H9 (cell line): ENCODE results near the gene PPP1R14C. TPM values are rescaled to one million over a fixed set of nuclear protein-coding genes. Genes with fewer than 3 reads are reported as not detected.

Source experiments
- DNase-seq: peaks from one replicate; pipeline ENCODE4 v3.0.0-alpha.2; 2017
- H2AFZ ChIP-seq: one replicate; pipeline ENCODE4 v1.6.1; 2013; ENCODE audit warnings: mild to moderate bottlenecking, low read length, control low read depth, moderate library complexity
- H2AK5ac ChIP-seq: 2 replicates; pipeline ENCODE4 v1.6.1; 2013; ENCODE audit warnings: low read length, control low read depth, mixed read lengths; ENCODE audit not compliant: insufficient read length
- H2BK120ac ChIP-seq: one replicate; pipeline ENCODE4 v1.6.1; 2013; ENCODE audit warnings: low read depth, mild to moderate bottlenecking, low read length, control low read depth, inconsistent platforms; ENCODE audit not compliant: poor library complexity, severe bottlenecking
- H2BK12ac ChIP-seq: 2 replicates; pipeline ENCODE4 v1.6.1; 2013; ENCODE audit warnings: low read length, control low read depth, mixed read lengths, low read depth; ENCODE audit not compliant: insufficient read length
- H2BK15ac ChIP-seq: 2 replicates; pipeline ENCODE4 v1.6.1; 2013; ENCODE audit warnings: low read depth, low read length, control low read depth
- H2BK20ac ChIP-seq: one replicate; pipeline ENCODE4 v1.6.1; 2013; ENCODE audit warnings: low read depth, mild to moderate bottlenecking, low read length, control low read depth, inconsistent platforms; ENCODE audit not compliant: poor library complexity, severe bottlenecking
- H2BK5ac ChIP-seq: 2 replicates; pipeline ENCODE4 v1.6.1; 2013; ENCODE audit warnings: low read length, control low read depth, mixed read lengths; ENCODE audit not compliant: insufficient read length
- H3K14ac ChIP-seq: 2 replicates; pipeline ENCODE4 v1.6.1; 2013; ENCODE audit warnings: low read length, control low read depth; ENCODE audit not compliant: insufficient read depth
- H3K18ac ChIP-seq: 2 replicates; pipeline ENCODE4 v1.6.1; 2013; ENCODE audit warnings: low read depth, mild to moderate bottlenecking, mixed read lengths, low read length, control low read depth; ENCODE audit not compliant: insufficient read length
- H3K23ac ChIP-seq: 2 replicates; pipeline ENCODE4 v1.6.1; 2013; ENCODE audit warnings: low read length, control low read depth, mixed read lengths, low read depth; ENCODE audit not compliant: insufficient read length
- H3K23me2 ChIP-seq: 2 replicates; pipeline ENCODE4 v1.6.1; 2013; ENCODE audit warnings: low read depth, mild to moderate bottlenecking, mixed read lengths, low read length, control low read depth; ENCODE audit not compliant: insufficient read length, poor library complexity, severe bottlenecking
- H3K27ac ChIP-seq: 2 replicates; pipeline ENCODE4 v1.5.1; 2013; ENCODE audit warnings: low read length, control low read depth, mixed read lengths, low read depth; ENCODE audit not compliant: insufficient read length
- H3K27me3 ChIP-seq: 2 replicates; pipeline ENCODE4 v1.6.1; 2013; ENCODE audit warnings: low read length, control low read depth, inconsistent platforms; ENCODE audit not compliant: insufficient read depth
- H3K4ac ChIP-seq: 2 replicates; pipeline ENCODE4 v1.6.1; 2013; ENCODE audit warnings: low read depth, mild to moderate bottlenecking, control low read depth, inconsistent platforms, low read length, moderate library complexity
- H3K4me1 ChIP-seq: 2 replicates; pipeline ENCODE4 v1.6.1; 2013; ENCODE audit warnings: low read length, control low read depth, inconsistent platforms; ENCODE audit not compliant: insufficient read depth
- H3K4me2 ChIP-seq: 2 replicates; pipeline ENCODE4 v1.6.1; 2013; ENCODE audit warnings: low read length, control low read depth, mixed read lengths; ENCODE audit not compliant: insufficient read length, insufficient read depth
- H3K56ac ChIP-seq: 2 replicates; pipeline ENCODE4 v1.6.1; 2013; ENCODE audit warnings: low read depth, mild to moderate bottlenecking, mixed read lengths, low read length, control low read depth; ENCODE audit not compliant: insufficient read length
- H3K79me1 ChIP-seq: 2 replicates; pipeline ENCODE4 v1.6.1; 2013; ENCODE audit warnings: low read depth, mild to moderate bottlenecking, moderate library complexity, low read length, control low read depth, inconsistent platforms; ENCODE audit not compliant: insufficient read depth, poor library complexity, severe bottlenecking
- H3K79me2 ChIP-seq: 2 replicates; pipeline ENCODE4 v1.6.1; 2013; ENCODE audit warnings: low read length, control low read depth, inconsistent platforms; ENCODE audit not compliant: insufficient read depth
- H3K9ac ChIP-seq: 2 replicates; pipeline ENCODE4 v1.6.1; 2013; ENCODE audit warnings: low read length, control low read depth, mixed read lengths; ENCODE audit not compliant: insufficient read length; ENCODE audit errors: extremely low read depth
- H3K9me3 ChIP-seq: one replicate; pipeline ENCODE4 v1.6.1; 2013; ENCODE audit warnings: low read depth, low read length, inconsistent platforms; ENCODE audit not compliant: control insufficient read depth
- H3T11ph ChIP-seq: one replicate; pipeline ENCODE4 v1.6.1; 2013; ENCODE audit warnings: mild to moderate bottlenecking, low read length, control low read depth, inconsistent platforms
- H4K20me1 ChIP-seq: one replicate; pipeline ENCODE4 v1.6.1; 2013; ENCODE audit not compliant: control insufficient read depth, insufficient read length, insufficient read depth
- H4K5ac ChIP-seq: 2 replicates; pipeline ENCODE4 v1.6.1; 2013; ENCODE audit warnings: low read depth, mild to moderate bottlenecking, mixed read lengths, low read length, control low read depth; ENCODE audit not compliant: insufficient read length
- H4K8ac ChIP-seq: replicated peaks from 2 replicates; pipeline ENCODE4 v1.6.1; 2013; ENCODE audit warnings: low read length, control low read depth, mixed read lengths, low read depth; ENCODE audit not compliant: insufficient read length
- H4K91ac ChIP-seq: 2 replicates; pipeline ENCODE4 v1.6.1; 2013; ENCODE audit warnings: low read depth, mild to moderate bottlenecking, moderate library complexity, mixed read lengths, low read length, control low read depth; ENCODE audit not compliant: insufficient read length
- H3K27ac Mint-ChIP-seq, 3 experiments: 2 replicates in 2 of 3; 3 replicates in 1 of 3; pipeline ENCODE4 v1.8.0; 2020 to 2021; ENCODE audit warnings: mixed read lengths in 3 of 3, mild to moderate bottlenecking in 1 of 3, moderate library complexity in 1 of 3
- H3K27me3 Mint-ChIP-seq: 2 replicates; pipeline ENCODE4 v1.8.0; 2021; ENCODE audit warnings: low read depth, mild to moderate bottlenecking, moderate library complexity, mixed read lengths
- H3K36me3 Mint-ChIP-seq, 3 experiments: 2 replicates in 2 of 3; 3 replicates in 1 of 3; pipeline ENCODE4 v1.8.0; 2020 to 2021; ENCODE audit warnings: low read depth in 3 of 3, mixed read lengths in 3 of 3; ENCODE audit not compliant: insufficient read depth in 1 of 3
- H3K4me1 Mint-ChIP-seq, 2 experiments: 2 replicates each; pipeline ENCODE4 v1.8.0; 2020; ENCODE audit warnings: mixed read lengths in 2 of 2
- H3K4me3 Mint-ChIP-seq, 2 experiments: 2 replicates in 1 of 2; 3 replicates in 1 of 2; pipeline ENCODE4 v1.8.0; 2020 to 2021; ENCODE audit warnings: mild to moderate bottlenecking in 2 of 2, mixed read lengths in 2 of 2, moderate library complexity in 1 of 2
- H3K9me3 Mint-ChIP-seq, 2 experiments: 2 replicates in 1 of 2; 3 replicates in 1 of 2; pipeline ENCODE4 v1.8.0; 2020; ENCODE audit warnings: mild to moderate bottlenecking in 2 of 2, mixed read lengths in 2 of 2, moderate library complexity in 1 of 2
- WGBS: extraction: QIAGEN DNeasy Blood & Tissue Kit; methylation state at CpG from one replicate; pipeline ENCODE4 v1.1.7; 2013; ENCODE audit warnings: missing lambda C conversion rate, low lambda C conversion rate, mixed read lengths; ENCODE audit not compliant: insufficient read length; ENCODE audit errors: extremely low coverage; 5-methylcytosine and 5-hydroxymethylcytosine counted together
- total RNA-seq: library from RNA; stranded (reverse); gene quantifications from 2 replicates; pipeline ENCODE4 v1.2.1, GENCODE V29; 2021
- TF ChIP-seq, protein P1 (sequence below): fragments of 200-600 bp; sonication (generic); conservative IDR thresholded peaks from 3 replicates; pipeline ENCODE4 v1.8.0; 2021; ENCODE audit warnings: antibody characterized with exemption, mild to moderate bottlenecking

Gene PPP1R14C
- total RNA-seq, 1 experiment from 2014 or later, result 0.37 TPM

GRCh38 chr6:150269130-150269856 lies 126.4 kb downstream of the PPP1R14C start:
- no peak overlapping the region for H3K4me2 ChIP-seq
- H2AK5ac ChIP-seq, result no peak overlapping the region
- DNase-seq, result no peak
- Mint-ChIP-seq H3K27me3 (peaks cover 5% of the 10 kb centered on the region), H3K9me3 (peaks cover 3 to 5% of the 10 kb centered on the region in 2 experiments), H3K27ac (peak overlapping the region in 1 of 3 experiments; percentile 21; a peak in 1 of 7 replicates), H3K4me3 (no peak overlapping the region), H3K4me1 (peaks cover 11 to 19% of the 10 kb centered on the region in 2 experiments), H3K36me3 (no peaks in the 10 kb centered on the region)
- H3K79me2 ChIP-seq, result no peaks in the 10 kb centered on the region
- no peak overlapping the region for H2AFZ ChIP-seq
- no peak overlapping the region for H2BK20ac ChIP-seq
- H3K27ac ChIP-seq, result no peak overlapping the region
- no peak overlapping the region for H3T11ph ChIP-seq
- no peak overlapping the region for H3K18ac ChIP-seq
- no peaks in the 10 kb centered on the region for H3K23me2 ChIP-seq
- no peaks in the 10 kb centered on the region for H4K20me1 ChIP-seq
- H2BK12ac ChIP-seq, result no peak overlapping the region
- H3K27me3 ChIP-seq, result no peaks in the 10 kb centered on the region
- no peaks in the 10 kb centered on the region for H3K79me1 ChIP-seq
- H2BK5ac ChIP-seq, result no peak overlapping the region
- H3K23ac ChIP-seq, result no peak overlapping the region
- TF ChIP-seq, protein P1, sequence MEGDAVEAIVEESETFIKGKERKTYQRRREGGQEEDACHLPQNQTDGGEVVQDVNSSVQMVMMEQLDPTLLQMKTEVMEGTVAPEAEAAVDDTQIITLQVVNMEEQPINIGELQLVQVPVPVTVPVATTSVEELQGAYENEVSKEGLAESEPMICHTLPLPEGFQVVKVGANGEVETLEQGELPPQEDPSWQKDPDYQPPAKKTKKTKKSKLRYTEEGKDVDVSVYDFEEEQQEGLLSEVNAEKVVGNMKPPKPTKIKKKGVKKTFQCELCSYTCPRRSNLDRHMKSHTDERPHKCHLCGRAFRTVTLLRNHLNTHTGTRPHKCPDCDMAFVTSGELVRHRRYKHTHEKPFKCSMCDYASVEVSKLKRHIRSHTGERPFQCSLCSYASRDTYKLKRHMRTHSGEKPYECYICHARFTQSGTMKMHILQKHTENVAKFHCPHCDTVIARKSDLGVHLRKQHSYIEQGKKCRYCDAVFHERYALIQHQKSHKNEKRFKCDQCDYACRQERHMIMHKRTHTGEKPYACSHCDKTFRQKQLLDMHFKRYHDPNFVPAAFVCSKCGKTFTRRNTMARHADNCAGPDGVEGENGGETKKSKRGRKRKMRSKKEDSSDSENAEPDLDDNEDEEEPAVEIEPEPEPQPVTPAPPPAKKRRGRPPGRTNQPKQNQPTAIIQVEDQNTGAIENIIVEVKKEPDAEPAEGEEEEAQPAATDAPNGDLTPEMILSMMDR, result no peak
- WGBS, result no CpG with 5 or more reads among the region's 6 CpGs
- no peak overlapping the region for H3K9ac ChIP-seq
- H3K14ac ChIP-seq, result no peak overlapping the region
- no peak overlapping the region for H4K91ac ChIP-seq
- no peak overlapping the region for H2BK15ac ChIP-seq
- H3K9me3 ChIP-seq, result no peaks in the 10 kb centered on the region
- no peaks in the 10 kb centered on the region; the same call in 1 of the 2 replicates for H3K4me1 ChIP-seq
- H4K5ac ChIP-seq, result no peak overlapping the region
- no peak overlapping the region for H4K8ac ChIP-seq
- H2BK120ac ChIP-seq, result no peak overlapping the region
- H3K4ac ChIP-seq, result no peak overlapping the region
- no peak overlapping the region for H3K56ac ChIP-seq
